PC-3 (cell line): ENCODE results near the gene GSTT2.

Experiments
- EZH2 ChIP-seq: fragments of 300-600 bp; sonication (generic); IDR thresholded peaks from one replicate; pipeline ENCODE4 v1.6.1; 2017; ENCODE audit warnings: antibody characterized with exemption, mild to moderate bottlenecking, low read length; ENCODE audit not compliant: unreplicated experiment
- EZH2phosphoT487 ChIP-seq: fragments of 300-600 bp; sonication (generic); IDR thresholded peaks from 2 replicates; pipeline ENCODE4 v1.6.1; 2018; ENCODE audit warnings: mild to moderate bottlenecking, antibody characterized with exemption, low read length, borderline replicate concordance
- TF ChIP-seq, protein P1 (sequence below): fragments of 300-600 bp; sonication (generic); conservative IDR thresholded peaks from 2 replicates; pipeline ENCODE4 v1.5.1; 2017; ENCODE audit warnings: antibody characterized with exemption, low read depth, mild to moderate bottlenecking, low read length

DNA sequence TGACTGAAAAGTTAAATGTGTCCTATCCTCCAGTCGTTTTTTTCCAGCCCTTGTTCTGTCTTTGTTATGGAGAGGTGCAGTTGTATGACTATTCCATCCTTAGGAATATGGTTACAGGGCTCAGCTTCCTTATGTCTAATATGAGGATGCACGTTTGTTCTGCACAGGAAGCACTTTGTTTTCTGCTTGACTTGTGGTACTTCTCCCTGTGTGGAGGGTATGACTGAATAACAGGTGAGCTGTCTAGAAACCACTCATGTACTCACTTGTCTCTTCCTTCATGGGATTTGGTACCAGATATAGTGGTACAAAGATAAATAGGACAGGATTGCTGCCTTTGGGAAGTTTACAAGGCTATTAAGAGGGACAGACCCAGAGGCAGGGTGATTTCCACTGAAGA, 48.6 kb downstream of the GSTT2 start:
- TF ChIP-seq, protein P1, sequence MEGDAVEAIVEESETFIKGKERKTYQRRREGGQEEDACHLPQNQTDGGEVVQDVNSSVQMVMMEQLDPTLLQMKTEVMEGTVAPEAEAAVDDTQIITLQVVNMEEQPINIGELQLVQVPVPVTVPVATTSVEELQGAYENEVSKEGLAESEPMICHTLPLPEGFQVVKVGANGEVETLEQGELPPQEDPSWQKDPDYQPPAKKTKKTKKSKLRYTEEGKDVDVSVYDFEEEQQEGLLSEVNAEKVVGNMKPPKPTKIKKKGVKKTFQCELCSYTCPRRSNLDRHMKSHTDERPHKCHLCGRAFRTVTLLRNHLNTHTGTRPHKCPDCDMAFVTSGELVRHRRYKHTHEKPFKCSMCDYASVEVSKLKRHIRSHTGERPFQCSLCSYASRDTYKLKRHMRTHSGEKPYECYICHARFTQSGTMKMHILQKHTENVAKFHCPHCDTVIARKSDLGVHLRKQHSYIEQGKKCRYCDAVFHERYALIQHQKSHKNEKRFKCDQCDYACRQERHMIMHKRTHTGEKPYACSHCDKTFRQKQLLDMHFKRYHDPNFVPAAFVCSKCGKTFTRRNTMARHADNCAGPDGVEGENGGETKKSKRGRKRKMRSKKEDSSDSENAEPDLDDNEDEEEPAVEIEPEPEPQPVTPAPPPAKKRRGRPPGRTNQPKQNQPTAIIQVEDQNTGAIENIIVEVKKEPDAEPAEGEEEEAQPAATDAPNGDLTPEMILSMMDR, result no peak
- TF ChIP-seq EZH2phosphoT487, result no peak
- no peak for TF ChIP-seq EZH2
